ENCODE data around the gene DENND2C.

DENND2C gene

DNA sequence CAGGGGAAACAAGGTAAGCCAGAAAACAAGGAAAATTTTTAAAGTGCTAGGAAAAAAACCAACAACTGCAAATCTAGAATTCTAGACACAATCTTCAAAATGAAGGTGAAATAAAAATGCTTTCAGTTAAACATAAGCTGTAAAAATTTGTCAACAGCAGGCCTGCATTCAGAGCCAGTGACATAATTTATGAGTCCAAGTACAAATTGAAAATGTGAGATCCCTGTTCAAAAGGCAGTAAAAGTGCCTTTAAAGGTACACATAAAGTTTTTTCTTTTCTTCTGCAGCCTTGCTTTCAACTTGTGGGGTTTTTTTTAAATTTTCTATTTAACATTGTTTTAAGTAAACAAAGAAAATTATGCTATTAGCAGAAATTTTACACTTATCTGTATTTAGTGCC is 37.4 kb downstream of the DENND2C start:
- no peak overlapping the region for H2AFZ ChIP-seq (ENCODE audit: low read length)
- no peak overlapping the region for H3K27ac ChIP-seq (ENCODE audit: low read length)
- DNase-seq, result no peak

DNA sequence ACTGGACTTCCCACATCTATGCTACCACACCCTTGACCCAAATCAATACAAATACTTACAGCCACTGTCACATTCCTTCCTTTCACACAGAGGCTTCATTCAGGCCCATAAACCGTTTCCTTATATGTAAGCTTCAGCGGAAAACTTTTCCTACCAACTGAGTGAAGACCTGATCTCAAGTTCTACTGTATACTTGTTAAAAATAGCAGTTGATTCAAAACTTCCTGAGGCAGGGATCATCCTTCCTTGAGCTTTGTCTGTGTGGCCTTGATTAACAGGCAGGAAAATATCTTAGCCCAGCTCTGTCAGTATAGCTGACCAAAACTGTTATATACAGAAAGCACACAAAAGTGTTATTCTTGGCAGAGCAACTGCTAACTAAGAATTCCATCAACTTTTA is 42.7 kb downstream of the DENND2C start:
- no peaks in the 10 kb centered on the region for H3K9me3 ChIP-seq (replicated peaks; ENCODE audit: insufficient read depth, low read length)
- no peaks in the 10 kb centered on the region for H3K79me2 ChIP-seq (ENCODE audit: low read length)
- no peaks in the 10 kb centered on the region for H3F3A ChIP-seq (ENCODE audit: insufficient read depth, low read length)
- no peak overlapping the region for H3K9ac ChIP-seq (ENCODE audit: low read length)
- H3K27ac ChIP-seq (ENCODE audit: low read length), result no peak overlapping the region
- H3K4me3 ChIP-seq (ENCODE audit: low read length), result no peak overlapping the region
- H3K9me2 ChIP-seq (replicated peaks; ENCODE audit: insufficient read depth, low read length), result no peaks in the 10 kb centered on the region
- no peaks in the 10 kb centered on the region for H3K27me3 ChIP-seq (replicated peaks; ENCODE audit: insufficient read depth, low read length)
- H2AFZ ChIP-seq (ENCODE audit: low read length), result no peak overlapping the region
- H3K36me3 ChIP-seq (replicated peaks; ENCODE audit: insufficient read depth, low read length), result no peaks in the 10 kb centered on the region
- no peak for TF ChIP-seq EZH2phosphoT487 (IDR thresholded peaks at IDR 0.05; ENCODE audit: low read length)
- no peak for TF ChIP-seq EZH2 (optimal IDR thresholded peaks at IDR 0.05; ENCODE audit: low read depth, low read length)
- TF ChIP-seq, protein P1, sequence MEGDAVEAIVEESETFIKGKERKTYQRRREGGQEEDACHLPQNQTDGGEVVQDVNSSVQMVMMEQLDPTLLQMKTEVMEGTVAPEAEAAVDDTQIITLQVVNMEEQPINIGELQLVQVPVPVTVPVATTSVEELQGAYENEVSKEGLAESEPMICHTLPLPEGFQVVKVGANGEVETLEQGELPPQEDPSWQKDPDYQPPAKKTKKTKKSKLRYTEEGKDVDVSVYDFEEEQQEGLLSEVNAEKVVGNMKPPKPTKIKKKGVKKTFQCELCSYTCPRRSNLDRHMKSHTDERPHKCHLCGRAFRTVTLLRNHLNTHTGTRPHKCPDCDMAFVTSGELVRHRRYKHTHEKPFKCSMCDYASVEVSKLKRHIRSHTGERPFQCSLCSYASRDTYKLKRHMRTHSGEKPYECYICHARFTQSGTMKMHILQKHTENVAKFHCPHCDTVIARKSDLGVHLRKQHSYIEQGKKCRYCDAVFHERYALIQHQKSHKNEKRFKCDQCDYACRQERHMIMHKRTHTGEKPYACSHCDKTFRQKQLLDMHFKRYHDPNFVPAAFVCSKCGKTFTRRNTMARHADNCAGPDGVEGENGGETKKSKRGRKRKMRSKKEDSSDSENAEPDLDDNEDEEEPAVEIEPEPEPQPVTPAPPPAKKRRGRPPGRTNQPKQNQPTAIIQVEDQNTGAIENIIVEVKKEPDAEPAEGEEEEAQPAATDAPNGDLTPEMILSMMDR (IDR thresholded peaks at IDR 0.05; ENCODE audit: low read length), result no peak
- H3K4me2 ChIP-seq (ENCODE audit: low read depth, low read length), result no peak overlapping the region
- no peaks in the 10 kb centered on the region for H4K20me1 ChIP-seq (ENCODE audit: insufficient read depth, low read length)
- no peak for DNase-seq
- no peaks in the 10 kb centered on the region for H3K4me1 ChIP-seq (ENCODE audit: low read length)

More for the DNA sequence above, 37.4 kb downstream of the DENND2C start:
- Histone ChIP-seq H4K20me1 (ENCODE audit: insufficient read depth, low read length) (no peaks in the 10 kb centered on the region), H3F3A (ENCODE audit: insufficient read depth, low read length) (no peaks in the 10 kb centered on the region), H3K9me2 (replicated peaks; ENCODE audit: insufficient read depth, low read length) (no peaks in the 10 kb centered on the region), H3K4me2 (ENCODE audit: low read depth, low read length) (no peak overlapping the region), H3K36me3 (replicated peaks; ENCODE audit: insufficient read depth, low read length) (no peaks in the 10 kb centered on the region), H3K27me3 (replicated peaks; ENCODE audit: insufficient read depth, low read length) (no peaks in the 10 kb centered on the region), H3K79me2 (ENCODE audit: low read length) (no peaks in the 10 kb centered on the region; the same call in 1 of the 2 replicates), H3K9ac (ENCODE audit: low read length) (no peak overlapping the region), H3K9me3 (replicated peaks; ENCODE audit: insufficient read depth, low read length) (no peaks in the 10 kb centered on the region), H3K4me3 (ENCODE audit: low read length) (no peak overlapping the region), H3K4me1 (ENCODE audit: low read length) (no peaks in the 10 kb centered on the region)
- TF ChIP-seq, protein P1 (IDR thresholded peaks at IDR 0.05; ENCODE audit: low read length), result no peak
- TF ChIP-seq EZH2phosphoT487 (IDR thresholded peaks at IDR 0.05; ENCODE audit: low read length) (no peak), EZH2 (optimal IDR thresholded peaks at IDR 0.05; ENCODE audit: low read depth, low read length) (no peak)

DNA sequence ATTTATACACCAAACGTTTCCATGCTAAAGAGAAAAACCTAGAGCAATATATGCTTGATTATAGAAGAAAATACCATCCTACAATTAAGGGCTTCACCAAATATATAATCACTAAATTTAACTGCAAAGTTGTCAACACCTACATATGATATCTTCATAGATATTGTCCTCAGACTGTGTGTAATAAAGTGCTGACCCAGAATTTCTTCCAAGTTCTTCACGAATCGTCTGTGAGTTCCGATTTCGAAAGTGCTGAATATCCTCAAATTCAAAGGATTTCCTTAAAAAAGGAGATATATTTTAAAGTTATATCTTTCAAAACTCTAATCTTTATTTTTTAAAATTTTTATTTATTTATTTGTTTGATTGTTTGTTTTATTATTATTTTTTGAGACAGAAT is 46.5 kb downstream of the DENND2C start:
- no peak overlapping the region for H3K27ac ChIP-seq (ENCODE audit: low read length)
- no peaks in the 10 kb centered on the region for H3F3A ChIP-seq (ENCODE audit: insufficient read depth, low read length)
- H3K79me2 ChIP-seq (ENCODE audit: low read length), result no peaks in the 10 kb centered on the region
- H3K9me2 ChIP-seq (replicated peaks; ENCODE audit: insufficient read depth, low read length), result no peaks in the 10 kb centered on the region
- no peaks in the 10 kb centered on the region for H3K4me1 ChIP-seq (ENCODE audit: low read length)
- no peak overlapping the region for H3K4me2 ChIP-seq (ENCODE audit: low read depth, low read length)
- H3K27me3 ChIP-seq (replicated peaks; ENCODE audit: insufficient read depth, low read length), result no peaks in the 10 kb centered on the region
- H2AFZ ChIP-seq (ENCODE audit: low read length), result no peak overlapping the region
- H3K4me3 ChIP-seq (ENCODE audit: low read length), result no peak overlapping the region
- no peaks in the 10 kb centered on the region for H3K9me3 ChIP-seq (replicated peaks; ENCODE audit: insufficient read depth, low read length)
- H3K36me3 ChIP-seq (replicated peaks; ENCODE audit: insufficient read depth, low read length), result no peaks in the 10 kb centered on the region
- no peak for TF ChIP-seq EZH2 (optimal IDR thresholded peaks at IDR 0.05; ENCODE audit: low read depth, low read length)
- TF ChIP-seq, protein P1 (IDR thresholded peaks at IDR 0.05; ENCODE audit: low read length), result no peak
- TF ChIP-seq EZH2phosphoT487 (IDR thresholded peaks at IDR 0.05; ENCODE audit: low read length), result no peak
- DNase-seq, result no peak
- H3K9ac ChIP-seq (ENCODE audit: low read length), result no peak overlapping the region
- no peaks in the 10 kb centered on the region for H4K20me1 ChIP-seq (ENCODE audit: insufficient read depth, low read length)

Measured in MM.1S (cell line).